HepG2 (cell line): Measurements from ENCODE around the gene PIGO.

ENCODE experiments used
- DPF2 ChIP-seq: sonication (generic); formaldehyde crosslinking; IDR thresholded peaks from 2 replicates; pipeline ENCODE4 v1.4.0; 2020; ENCODE audit warnings: mild to moderate bottlenecking, low read depth, missing genetic modification reagents, borderline replicate concordance
- MXI1 ChIP-seq: IDR thresholded peaks from 3 replicates; pipeline ENCODE4 v1.6.1; 2012; ENCODE audit warnings: low read depth, low read length, inconsistent platforms, borderline replicate concordance
- POLR2A ChIP-seq, 2 experiments: IDR thresholded peaks; 2 replicates each; pipeline ENCODE4 v1.6.1; 2011; ENCODE audit warnings: low read depth in 2 of 2, low read length in 2 of 2, mild to moderate bottlenecking in 1 of 2, moderate library complexity in 1 of 2; ENCODE audit not compliant: insufficient read depth in 1 of 2
- SOX6 ChIP-seq, 2 experiments: fragments of 450-650 bp in 1 of 2; sonication (generic) in 1 of 2; formaldehyde crosslinking in 1 of 2; IDR thresholded peaks; 2 replicates each; pipeline versions ENCODE4 v1.4.0 to v1.6.1; 2017 to 2020; ENCODE audit warnings: antibody characterized with exemption in 1 of 2, mild to moderate bottlenecking in 1 of 2, missing genetic modification reagents in 1 of 2
- TEAD2 ChIP-seq: sonication (generic); formaldehyde crosslinking; IDR thresholded peaks from 2 replicates; pipeline ENCODE4 v1.9.0; 2021; ENCODE audit warnings: missing genetic modification reagents
- ZBTB20 ChIP-seq: sonication (generic); formaldehyde crosslinking; IDR thresholded peaks from 2 replicates; pipeline ENCODE4 v1.8.1; 2023; ENCODE audit warnings: missing genetic modification reagents, low read depth, mild to moderate bottlenecking, borderline replicate concordance
- ZNF513 ChIP-seq: sonication (generic); formaldehyde crosslinking; conservative IDR thresholded peaks from 2 replicates; pipeline ENCODE4 v1.5.0; 2020; ENCODE audit warnings: missing genetic modification reagents
- ZNF580 ChIP-seq: IDR thresholded peaks from 2 replicates; pipeline ENCODE4 v1.6.1; 2016; ENCODE audit warnings: low read depth, borderline replicate concordance
- ZNF619 ChIP-seq: sonication (generic); formaldehyde crosslinking; IDR thresholded peaks from 2 replicates; pipeline ENCODE4 v1.4.0; 2020; ENCODE audit warnings: mild to moderate bottlenecking, missing genetic modification reagents
- ZNF672 ChIP-seq: sonication (generic); formaldehyde crosslinking; IDR thresholded peaks from 2 replicates; pipeline ENCODE4 v1.8.1; 2022; ENCODE audit warnings: missing genetic modification reagents
- TF ChIP-seq, protein P1 (sequence below): sonication (generic); formaldehyde crosslinking; IDR thresholded peaks from 2 replicates; pipeline ENCODE4 v1.8.0; 2022; ENCODE audit warnings: missing genetic modification reagents, mild to moderate bottlenecking, borderline replicate concordance

- TF ChIP-seq ZNF619 (CRISPR knock-in tag), result no peak
- no peak for TF ChIP-seq MXI1
- TF ChIP-seq TEAD2 (CRISPR knock-in tag), result no peak
- TF ChIP-seq, protein P1, sequence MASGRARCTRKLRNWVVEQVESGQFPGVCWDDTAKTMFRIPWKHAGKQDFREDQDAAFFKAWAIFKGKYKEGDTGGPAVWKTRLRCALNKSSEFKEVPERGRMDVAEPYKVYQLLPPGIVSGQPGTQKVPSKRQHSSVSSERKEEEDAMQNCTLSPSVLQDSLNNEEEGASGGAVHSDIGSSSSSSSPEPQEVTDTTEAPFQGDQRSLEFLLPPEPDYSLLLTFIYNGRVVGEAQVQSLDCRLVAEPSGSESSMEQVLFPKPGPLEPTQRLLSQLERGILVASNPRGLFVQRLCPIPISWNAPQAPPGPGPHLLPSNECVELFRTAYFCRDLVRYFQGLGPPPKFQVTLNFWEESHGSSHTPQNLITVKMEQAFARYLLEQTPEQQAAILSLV (CRISPR knock-in tag), result no peak
- no peak for TF ChIP-seq POLR2A (IDR thresholded peaks at IDR 0.05; ENCODE audit: insufficient read depth in 1 of 2, low read depth in 2 of 2, low read length in 2 of 2)
- no peak for TF ChIP-seq SOX6 (IDR thresholded peaks at IDR 0.05)
- TF ChIP-seq SOX6 (CRISPR knock-in tag; IDR thresholded peaks at IDR 0.05), result no peak
- no peak for TF ChIP-seq DPF2
- no peak for TF ChIP-seq ZNF513 (CRISPR knock-in tag)
- no peak for TF ChIP-seq ZNF672 (CRISPR knock-in tag)
- TF ChIP-seq ZNF580 (CRISPR knock-in tag), result no peak
- TF ChIP-seq ZBTB20 (CRISPR knock-in tag), result no peak
Measured at GRCh38 chr9:35089434-35089833, 7.0 kb downstream of the PIGO start.
